GM19238 (cell line): Measurements from ENCODE around the gene FCRLA.
"Not testable (repeated sequence)": the region's sequence is repeated elsewhere in the genome, so short reads cannot be mapped to it uniquely, and the experiment has no call there.

Experiments
- DNase-seq: peaks from one replicate; pipeline ENCODE4 v3.0.0; 2011; ENCODE audit warnings: low spot score; ENCODE audit not compliant: insufficient read length

The FCRLA gene, protein sequence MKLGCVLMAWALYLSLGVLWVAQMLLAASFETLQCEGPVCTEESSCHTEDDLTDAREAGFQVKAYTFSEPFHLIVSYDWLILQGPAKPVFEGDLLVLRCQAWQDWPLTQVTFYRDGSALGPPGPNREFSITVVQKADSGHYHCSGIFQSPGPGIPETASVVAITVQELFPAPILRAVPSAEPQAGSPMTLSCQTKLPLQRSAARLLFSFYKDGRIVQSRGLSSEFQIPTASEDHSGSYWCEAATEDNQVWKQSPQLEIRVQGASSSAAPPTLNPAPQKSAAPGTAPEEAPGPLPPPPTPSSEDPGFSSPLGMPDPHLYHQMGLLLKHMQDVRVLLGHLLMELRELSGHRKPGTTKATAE

DNA sequence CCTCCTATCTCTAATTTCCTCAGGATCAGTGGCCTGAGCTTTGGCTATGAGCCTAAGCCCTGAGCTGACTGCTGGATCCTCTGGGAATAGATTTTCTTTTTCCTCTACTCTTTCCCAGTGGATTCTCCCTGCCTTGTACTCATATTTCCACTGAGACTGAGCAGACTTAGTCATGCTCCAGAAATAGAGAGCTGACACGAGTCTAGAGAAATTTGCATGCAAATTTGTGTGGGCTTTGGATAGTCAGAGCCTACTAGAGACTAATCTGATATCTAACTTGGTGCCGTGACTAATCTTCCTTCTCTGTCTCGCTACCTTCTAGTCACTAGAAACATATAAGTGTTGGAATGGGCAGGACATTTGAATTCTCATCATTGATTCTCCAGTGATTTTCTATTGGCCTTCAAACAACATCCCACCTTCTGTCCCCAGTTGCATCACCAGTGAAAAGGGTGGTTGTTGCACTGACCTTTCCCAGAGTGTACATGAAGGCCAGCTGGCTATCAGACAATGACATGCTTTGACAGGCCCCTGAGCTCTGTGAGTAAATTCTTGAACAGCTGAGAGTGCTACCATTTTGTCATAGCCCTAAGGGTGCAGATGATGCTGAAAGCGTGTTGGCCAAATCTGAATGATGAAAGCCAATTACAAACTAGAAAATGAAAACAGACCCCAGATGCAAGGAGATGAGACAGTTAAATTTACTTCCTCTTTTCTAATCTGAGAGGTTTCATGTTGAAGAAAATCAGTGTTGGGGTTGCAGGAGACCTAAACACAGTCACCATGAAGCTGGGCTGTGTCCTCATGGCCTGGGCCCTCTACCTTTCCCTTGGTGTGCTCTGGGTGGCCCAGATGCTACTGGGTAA, at the start of gene FCRLA:
TSS of gene FCRLA (plus strand) at position 748 of the 866 bp plus-strand sequence. CDS start at position 784, 36 bp downstream.
- no peak for DNase-seq

DNA sequence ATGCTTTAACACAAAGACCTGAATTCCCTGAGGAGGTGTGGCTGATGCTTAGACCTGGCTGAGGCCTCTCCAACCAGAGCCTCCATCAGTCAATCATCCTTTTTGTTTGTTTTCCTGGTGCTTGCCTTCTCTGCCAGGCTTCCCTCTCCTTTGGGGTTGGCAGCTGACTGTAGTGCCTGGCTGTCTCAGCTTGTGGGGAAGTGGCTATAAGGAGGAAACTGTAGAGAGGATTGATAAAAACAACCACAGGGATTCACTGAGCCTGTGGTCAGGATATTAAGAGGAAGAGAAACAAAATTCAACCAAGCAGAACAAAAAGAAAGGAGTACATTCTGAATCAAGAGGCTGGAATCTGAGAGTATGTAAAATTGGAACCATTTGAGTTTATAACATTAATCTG, 48.5 kb upstream of the FCRLA start:
- not testable (repeated sequence) for DNase-seq

DNA sequence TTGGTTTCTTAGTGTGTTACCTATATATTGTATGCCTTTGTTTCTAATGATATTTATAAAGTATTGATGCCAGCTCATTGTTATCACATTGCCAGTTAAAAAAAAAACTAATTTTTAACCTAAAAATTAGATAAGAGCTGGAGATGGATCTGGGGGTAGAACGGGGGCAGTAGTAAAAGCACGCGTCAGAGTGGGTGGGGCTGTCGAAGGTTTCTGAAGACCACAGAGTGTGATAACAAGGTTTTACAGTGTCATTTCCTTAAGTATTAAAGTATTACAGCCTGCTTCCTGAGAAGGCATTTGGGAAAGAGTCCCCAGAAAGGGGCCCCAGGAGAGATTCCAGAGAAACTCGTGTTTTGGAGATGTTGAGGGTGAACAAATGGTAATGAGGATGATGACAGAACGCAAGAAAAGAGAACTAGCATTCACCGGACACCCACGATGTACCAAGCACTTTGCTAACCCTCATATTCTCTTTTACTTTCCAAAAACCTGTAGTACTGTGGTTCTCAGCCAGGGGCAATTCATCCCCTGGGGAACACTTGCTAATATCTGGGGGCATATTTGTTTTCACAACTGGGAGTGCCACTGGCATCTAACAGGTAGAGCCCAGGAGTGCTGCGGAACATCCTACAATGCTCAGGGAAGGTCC, 45.2 kb upstream of the FCRLA start:
- DNase-seq, result not testable (repeated sequence)

DNA sequence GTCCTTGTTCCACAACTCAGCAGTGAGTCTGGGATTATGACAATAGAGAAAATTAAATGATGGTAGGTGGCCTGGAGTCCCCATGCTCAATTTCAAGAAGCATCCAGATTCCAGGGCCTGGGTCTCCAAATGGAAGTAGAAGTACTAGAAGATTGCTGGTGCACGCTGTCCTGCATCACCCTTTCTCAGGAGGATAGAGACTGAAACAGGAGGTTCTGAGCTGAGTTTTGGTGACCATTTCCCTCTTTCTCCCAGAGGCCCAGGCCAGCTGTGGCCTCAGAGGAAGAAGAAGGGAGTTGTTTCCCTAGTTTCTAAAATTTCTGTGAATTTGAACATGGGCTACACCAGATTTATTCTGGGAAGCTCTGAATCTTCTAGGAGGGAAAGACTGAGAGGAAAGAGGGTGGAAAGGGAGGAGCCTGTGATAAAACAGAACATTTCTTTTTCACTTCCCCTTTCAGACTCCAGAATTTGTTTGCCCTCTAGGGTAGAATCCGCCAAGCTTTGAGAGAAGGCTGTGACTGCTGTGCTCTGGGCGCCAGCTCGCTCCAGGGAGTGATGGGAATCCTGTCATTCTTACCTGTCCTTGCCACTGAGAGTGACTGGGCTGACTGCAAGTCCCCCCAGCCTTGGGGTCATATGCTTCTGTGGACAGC, 44.2 kb upstream of the FCRLA start, which contains the start of gene FCGR2B:
TSS of gene FCGR2B (plus strand) at position 460 of the 656 bp plus-strand sequence. CDS start at position 559, 99 bp downstream.
- DNase-seq, result not testable (repeated sequence)

DNA sequence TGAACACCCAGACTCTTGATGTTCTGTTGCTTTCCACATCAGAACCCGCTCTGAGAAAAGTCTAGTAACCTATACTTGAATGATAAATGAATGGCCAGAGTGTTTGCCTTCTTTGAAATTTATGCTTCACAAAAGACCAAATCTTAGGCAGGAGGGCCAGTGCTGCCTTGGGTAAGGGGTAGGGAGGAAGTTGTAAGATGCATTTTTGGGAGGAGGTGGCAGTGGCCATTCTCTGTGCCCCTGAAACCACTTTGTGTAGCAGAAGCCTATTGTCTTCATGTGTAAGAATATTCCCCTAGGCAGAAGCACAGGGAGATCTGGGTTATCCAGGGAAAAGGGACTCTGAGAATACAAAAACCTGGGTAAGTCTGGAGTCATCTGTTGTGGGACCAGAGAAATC, 43.5 kb upstream of the FCRLA start:
- DNase-seq, result not testable (repeated sequence)

DNA sequence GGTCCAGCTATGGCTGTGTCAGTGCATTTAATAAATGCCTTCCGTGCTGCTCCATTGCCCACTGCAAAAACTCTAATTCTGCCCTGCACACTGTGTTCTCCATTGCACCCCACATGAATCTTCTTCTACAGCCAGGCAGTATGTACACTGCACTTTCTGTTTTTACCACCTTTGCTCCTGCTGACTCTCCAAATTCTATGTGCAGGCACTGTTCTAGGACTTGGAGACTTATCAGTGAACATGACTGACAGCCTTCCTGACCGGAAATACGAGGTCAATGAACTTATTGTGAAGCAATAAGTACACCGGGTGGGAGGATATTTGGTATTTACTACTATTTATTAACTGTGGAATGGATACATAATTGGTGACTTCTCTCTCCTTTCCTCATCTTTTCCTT, 42.3 kb upstream of the FCRLA start:
- DNase-seq, result not testable (repeated sequence)

DNA sequence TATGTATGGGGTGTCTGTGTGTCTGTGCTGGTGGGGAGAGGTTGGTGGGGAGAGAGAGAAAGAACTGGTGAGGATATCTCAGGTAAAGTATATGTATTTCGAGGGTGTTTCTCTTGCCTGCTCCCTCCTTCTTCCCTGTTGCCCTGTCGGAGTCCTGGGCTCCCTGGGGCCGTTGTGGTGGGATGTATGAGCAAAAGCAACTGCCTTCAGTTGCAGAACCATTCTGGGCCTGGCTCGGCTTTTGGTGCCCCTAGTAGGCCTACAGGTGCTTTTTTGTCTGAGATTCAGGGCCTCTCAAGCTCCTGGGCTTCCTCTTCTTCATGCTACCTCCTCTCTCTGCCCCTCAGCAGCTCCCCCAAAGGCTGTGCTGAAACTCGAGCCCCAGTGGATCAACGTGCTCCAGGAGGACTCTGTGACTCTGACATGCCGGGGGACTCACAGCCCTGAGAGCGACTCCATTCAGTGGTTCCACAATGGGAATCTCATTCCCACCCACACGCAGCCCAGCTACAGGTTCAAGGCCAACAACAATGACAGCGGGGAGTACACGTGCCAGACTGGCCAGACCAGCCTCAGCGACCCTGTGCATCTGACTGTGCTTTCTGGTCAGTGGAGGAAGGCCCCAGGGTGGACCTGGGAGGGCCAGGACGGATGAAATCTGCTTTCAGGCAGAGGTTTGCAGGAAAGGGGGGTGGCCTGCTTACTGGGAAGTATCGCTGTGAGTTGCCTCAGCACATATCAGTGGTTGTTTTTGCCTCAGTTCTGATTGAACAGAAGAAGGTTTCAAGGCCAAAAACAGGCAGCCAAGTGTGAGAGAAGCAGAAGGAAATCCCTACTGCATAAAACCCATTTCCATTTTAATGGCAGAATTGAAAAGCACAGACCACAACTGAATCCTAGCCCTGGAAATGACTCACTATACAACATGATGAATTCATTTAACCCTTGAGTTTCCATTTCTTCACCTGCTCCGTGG, 35.7 kb upstream of the FCRLA start:
- not testable (repeated sequence) for DNase-seq

DNA sequence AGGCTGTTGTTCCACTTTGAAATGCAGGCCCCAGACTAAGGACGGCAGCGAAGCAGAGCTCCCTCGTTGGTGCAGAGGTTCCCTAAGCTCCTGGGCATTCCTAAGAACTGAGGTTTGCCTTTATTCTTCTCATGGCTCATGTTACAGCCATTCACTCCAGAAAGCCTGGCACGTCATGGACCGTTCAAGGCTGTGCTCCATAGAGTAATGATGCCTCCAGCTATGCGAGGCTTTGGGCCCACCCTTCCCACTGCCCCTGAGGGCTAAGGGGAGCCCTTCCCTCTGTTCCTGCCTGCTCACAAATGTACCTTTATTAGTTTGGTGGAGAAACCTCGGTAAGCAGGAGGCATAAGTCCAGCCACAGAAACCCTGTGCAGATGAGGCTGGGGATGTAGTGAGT, 33.6 kb upstream of the FCRLA start:
- not testable (repeated sequence) for DNase-seq

DNA sequence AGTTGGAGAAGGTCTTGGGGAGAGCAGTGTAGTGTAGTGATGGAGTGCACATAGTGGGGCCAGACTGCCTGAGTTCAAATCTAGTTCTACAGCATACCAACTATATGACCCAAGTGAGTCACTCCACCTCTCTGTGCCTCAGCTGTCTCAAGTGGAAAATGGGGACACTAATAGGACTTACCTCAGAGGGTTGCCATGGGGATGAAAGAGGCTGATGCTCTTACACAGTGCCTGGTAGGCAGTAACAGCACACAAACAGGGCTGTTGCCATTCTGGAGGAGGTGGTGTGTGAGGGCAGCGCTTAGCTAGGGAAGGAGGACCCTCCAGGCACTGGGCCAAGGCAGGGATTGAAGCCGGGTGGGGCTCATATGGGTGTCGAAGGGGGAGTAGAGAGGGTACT, 32.6 kb upstream of the FCRLA start:
- DNase-seq, result not testable (repeated sequence)

DNA sequence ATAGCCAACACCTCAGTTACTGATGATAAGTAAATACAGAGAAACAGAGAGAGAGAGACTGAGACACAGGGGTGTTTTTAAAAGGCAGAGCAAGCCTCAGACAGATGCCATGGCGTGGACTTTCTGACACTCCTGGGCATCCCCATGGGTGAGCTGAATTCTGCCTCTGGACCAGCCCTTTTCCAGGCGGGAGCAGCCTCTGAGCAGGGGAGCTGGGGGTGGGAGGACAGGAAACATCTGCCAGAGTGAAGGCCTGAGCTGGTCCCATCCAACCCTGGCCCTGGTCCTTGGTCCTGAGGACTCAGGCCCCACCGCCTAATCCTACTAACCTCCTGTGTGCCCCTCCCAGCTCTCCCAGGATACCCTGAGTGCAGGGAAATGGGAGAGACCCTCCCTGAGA, 32.1 kb upstream of the FCRLA start:
- DNase-seq, result not testable (repeated sequence)

DNA sequence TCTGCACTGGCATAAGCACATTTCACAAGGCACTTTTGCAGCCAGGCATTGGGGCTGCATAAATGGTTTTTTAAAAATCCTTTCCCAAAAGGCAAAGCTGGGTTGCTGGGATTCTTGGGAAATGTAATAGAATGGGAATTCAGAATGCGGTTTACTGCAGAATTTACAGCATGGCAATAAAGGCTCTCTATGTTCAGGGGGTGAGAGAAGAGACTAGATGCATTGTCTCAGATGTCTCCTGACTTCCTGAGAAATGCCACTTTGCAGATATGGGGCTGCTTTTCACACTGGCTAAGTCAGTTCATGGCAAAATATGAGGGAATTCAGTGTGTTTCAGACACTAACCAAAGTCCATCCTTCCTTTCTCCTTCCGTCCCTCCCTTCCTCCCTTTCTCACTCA, 30.6 kb upstream of the FCRLA start:
- no peak for DNase-seq

DNA sequence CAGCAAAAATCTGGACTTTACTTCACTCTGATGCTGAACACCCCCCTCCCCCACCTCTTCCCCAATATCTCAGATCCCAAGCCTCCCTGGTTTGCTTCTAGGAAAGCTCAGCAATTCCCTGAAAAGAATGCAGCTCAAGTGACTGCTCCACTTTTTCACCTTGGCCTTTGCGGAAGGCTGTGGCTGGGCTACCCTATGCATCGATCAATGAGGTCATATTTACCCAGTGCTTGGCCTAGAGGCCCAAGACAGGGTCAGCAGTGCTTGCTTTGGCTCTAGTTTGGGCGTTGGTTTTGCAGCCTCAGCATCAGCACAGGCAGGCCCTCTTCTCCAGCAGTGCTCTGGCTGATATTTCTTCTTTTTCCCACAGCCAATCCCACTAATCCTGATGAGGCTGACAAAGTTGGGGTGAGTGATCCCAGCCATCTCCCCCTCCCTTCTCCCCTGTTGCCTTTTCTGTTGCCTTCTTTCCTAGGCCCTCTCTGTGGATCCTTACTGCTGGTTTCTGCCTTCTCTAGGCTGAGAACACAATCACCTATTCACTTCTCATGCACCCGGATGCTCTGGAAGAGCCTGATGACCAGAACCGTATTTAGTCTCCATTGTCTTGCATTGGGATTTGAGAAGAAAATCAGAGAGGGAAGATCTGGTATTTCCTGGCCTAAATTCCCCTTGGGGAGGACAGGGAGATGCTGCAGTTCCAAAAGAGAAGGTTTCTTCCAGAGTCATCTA, 29.9 kb upstream of the FCRLA start:
- DNase-seq, result no peak

DNA sequence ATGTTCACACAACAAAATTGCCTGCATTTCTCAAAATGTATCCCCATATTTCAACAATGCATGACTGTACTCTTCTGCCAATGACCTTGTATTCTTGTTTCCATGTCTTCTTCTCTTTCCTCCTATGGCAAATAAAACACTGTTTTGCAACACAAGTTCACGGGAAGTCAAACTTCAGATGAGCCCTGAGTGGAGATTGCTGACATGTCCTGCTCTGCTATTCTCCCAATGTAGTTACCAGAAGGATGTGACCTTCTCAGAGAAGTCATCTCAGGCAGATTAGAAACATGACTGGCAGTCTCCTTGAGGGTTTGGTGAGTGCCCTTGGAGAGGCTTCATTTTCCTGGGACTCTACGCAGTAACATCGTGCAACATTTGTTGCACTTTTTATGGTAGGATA, 28.5 kb upstream of the FCRLA start:
- DNase-seq, result no peak

DNA sequence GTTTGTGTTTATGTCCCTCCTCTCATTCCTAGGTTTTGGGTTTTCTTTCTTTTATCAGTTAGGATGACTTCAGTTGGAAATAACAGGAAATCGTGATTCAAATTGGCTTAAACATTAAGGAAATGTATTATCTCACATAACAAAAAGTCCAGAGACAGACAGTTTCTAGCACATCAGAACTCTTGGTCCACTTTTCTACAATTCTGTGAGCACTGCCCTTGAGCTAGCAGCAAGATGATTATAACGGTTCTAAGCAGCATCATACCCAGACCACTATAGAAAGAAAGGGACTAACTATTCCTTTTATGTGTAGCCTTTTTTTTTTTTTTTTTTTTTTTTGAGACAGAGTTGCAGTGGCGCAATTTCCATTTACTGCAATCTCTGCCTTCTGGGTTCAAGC, 25.1 kb upstream of the FCRLA start:
- DNase-seq, result no peak

DNA sequence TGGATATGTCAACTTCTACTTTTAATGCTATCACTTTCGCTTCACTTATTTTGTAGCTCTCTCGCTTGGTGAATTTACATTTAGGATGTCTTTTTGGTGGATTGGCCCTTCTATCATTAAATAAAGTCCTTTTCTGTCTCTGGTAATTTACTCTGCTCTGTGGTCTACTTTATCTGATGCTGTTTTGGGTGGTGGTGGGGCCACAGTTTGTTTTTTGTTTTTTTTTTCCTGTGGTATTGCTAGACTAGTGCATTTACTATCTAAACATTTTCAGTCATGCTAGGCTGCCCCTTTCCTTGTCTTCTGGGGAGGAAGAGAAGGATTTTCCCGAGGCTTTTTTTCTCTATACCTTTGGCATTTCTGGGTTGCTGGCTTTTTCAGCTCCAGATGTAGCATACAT, 18.1 kb upstream of the FCRLA start:
- DNase-seq, result no peak

DNA sequence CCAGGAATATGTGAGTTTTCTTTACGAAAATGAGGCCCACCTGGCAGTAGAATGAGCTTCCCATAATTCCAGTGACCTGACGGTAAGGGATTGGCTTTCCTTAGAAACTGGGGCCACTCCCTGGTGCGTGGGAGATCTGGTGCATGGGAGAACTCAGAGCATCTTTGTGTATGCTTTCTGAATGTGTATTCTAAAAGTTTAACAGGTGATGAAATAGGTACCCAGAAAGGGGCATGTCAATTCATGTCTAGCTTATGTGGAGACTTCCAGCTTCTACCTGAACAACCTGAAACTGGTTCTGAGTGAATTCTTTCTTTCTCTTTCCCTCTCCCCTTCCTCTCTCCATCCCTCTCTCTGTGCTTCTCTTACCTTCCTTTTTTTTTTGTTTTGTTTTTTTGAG, 15.2 kb upstream of the FCRLA start:
- DNase-seq, result no peak

DNA sequence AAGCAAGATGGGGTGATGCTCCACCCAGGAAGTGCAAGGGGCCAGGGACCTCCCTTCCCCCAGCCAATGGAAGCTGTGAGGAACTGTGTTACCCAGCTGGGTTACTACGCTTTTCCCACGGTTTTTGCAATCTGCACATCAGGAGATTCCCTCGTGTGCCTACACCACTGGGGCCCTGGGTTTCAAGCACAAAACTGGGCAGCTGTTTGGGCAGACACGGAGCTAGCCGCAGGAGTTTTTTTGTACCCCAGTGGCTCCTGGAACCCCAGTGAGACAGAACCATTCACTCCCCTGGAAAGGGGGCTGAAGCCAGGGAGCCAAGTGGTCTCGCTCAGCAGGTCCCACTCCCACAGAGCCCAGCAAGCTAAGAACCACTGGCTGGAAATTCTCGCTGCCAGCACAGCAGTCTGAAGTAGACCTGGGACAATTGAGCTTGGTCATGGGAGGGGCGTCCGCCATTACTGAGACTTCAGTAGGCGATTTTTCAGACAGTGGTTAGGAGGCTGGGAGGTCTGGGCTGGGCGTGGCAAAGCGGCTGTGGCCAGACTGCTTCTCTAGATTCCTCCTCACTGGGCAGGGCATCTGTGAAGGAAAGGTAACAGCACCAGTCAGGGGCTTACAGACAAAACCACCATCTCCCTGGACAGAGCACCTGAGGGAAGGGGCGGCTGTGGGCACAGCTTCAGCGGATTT, 13.9 kb upstream of the FCRLA start:
- DNase-seq, result not testable (repeated sequence)

DNA sequence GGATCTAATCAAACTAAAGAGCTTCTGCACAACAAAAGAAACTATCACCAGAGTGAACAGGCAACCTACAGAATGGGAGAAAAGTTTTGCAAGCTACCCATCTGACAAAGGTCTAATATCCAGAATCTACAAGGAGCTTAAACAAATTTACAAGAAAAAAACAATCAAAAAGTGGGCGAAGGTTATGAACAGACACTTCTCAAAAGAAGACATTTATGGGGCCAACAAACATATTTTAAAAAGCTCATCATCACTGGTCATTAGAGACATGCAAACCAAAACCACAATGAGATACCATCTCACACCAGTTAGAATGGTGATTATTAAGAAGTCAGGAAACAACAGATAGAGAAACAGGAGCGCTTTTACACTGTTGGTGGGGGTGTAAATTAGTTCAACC, 8.7 kb upstream of the FCRLA start:
- not testable (repeated sequence) for DNase-seq

DNA sequence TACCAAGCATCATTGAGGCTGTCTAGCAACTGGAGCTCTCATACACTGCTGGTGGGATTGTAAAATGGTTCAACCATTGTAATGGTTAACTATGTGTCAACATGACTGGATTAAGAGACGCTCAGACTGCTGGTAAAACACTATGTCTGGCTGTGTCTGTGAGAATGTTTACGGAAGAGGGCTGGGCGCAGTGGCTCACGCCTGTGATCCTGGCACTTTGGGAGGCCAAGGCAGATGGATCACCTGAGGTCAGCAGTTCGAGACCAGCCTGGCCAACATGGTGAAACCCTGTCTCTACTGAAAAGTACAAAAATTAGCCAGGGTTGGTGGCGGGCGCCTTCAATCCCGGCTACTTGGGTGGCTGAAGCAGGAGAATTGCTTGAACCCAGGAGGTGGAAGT, 4.8 kb upstream of the FCRLA start:
- no peak for DNase-seq
